HG03432 (cell line): ENCODE results near the gene SLC2A9.

Source experiments
- ATAC-seq: cut with Tn5 transposase; IDR thresholded peaks from one replicate; pipeline ENCODE4 v1.9.1; 2021; ENCODE audit warnings: mild to moderate bottlenecking, moderate library complexity; ENCODE audit not compliant: unreplicated experiment

The SLC2A9 gene

DNA sequence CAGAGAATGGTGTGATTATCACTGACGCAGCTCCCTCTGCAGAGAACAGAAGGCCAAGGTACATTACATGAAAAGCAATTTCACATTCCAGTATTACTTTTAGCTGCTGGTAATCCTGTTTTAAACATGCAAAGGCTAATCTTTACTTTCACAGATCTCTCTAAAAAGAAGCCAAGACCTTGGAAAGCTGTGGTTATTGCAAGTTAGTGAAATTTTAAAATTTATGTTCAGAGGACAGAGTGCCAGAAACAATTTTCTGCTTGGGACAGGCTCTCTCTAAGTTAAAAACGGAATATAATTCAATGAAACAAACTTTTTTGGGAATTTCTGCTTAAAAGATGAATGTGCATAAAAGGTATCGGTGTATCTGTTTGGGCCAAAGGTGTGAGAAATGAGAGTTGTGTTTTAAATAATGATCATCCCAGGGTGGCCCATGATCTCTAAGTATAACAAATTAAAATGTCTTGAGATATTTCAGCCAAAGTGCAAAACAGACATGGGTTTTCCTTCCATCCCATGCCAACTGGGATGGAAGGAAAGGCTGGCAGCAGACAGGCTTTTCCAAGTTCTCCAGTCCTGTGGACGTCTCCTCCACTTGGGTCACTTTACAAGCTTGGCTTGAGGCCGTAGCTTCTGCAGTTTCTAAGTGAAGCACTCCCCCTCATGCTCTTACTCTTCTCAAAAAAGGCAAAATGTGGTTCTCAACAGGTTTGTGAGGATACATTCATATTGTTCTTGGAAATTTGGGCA lies 121.8 kb downstream of the SLC2A9 start:
- ATAC-seq, result no peak

DNA sequence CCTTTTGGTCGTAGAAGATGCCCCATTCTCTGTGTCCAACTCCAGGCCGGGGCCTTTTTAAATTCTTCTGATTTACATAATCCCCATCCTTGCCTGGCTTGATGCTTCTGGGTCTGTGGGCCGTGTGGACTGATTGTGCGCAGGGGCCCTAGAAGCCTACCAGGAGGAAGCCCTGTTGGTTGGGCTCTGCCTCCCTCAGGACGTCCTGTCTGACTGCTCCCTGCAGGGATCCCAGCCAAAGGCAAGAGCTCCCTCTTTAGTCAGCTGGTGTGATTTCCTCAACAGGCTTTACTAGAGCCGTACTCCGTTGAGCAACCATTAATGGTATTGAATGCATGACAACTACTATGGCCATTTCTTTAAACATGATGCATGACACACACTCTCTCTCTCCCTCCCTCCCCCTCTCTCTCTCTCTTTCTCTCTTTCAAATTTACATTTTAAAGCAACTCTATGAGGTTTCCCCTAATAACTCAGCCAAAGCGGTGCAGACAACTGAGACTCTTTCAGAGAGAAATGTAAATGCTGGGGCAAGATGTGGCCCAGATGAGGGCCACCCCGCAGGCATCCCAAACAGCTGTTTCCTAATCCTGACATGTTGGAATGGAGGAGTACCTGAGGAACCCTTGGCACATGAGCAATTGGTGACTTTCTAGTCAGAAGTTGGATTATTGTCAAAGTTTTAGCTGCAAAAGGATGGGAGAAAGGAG lies 122.5 kb downstream of the SLC2A9 start:
- no peak for ATAC-seq

DNA sequence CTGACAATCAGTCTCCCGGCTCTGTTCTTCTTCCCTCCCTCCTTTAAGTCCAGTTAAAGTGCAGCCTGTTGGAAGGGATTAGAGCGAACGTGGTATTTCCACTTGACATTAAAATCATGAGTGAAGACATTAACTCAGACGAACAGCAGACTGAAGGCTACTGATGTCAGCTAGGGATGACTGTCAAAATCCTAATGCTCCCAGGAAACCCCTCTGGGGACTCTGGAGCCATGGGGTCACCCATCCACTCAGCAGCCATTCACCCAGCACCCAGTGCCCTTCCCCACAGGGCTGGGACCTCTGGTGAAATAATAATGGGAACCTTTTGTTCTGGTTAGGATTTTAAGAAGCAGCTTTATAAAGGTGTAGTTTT lies 126.0 kb downstream of the SLC2A9 start:
- no peak for ATAC-seq

DNA sequence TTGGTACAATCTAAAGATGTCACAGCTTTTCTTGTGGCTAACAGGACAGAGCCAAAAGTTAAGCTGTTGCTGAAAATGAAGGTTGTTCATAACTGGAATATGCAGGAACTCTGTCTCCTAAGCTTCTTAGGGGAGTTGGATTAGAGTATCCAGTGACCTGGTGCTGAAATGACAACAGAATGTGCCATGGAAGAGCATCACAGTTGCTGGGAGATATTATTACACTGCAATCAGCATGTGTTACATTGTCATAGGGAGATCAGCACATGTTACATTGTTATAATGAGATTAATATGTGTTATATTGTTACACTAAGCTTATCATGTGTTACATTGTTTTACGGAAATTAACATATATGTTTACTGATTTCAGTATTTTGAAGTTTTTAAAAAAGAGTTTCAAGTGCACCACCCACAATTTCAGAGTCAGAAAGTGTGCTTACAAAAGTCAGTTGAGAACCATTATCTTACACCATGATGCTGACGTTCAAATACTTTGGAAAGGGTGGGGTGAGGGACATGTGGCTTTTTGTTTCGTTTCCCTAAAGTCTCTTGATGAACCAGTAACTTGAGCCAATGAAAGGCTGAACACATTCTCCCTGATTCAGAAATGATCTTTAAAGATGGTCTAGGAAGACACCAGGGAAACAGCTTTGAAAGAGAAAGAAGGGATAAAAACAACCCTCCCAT lies 126.5 kb downstream of the SLC2A9 start:
- ATAC-seq, result no peak

DNA sequence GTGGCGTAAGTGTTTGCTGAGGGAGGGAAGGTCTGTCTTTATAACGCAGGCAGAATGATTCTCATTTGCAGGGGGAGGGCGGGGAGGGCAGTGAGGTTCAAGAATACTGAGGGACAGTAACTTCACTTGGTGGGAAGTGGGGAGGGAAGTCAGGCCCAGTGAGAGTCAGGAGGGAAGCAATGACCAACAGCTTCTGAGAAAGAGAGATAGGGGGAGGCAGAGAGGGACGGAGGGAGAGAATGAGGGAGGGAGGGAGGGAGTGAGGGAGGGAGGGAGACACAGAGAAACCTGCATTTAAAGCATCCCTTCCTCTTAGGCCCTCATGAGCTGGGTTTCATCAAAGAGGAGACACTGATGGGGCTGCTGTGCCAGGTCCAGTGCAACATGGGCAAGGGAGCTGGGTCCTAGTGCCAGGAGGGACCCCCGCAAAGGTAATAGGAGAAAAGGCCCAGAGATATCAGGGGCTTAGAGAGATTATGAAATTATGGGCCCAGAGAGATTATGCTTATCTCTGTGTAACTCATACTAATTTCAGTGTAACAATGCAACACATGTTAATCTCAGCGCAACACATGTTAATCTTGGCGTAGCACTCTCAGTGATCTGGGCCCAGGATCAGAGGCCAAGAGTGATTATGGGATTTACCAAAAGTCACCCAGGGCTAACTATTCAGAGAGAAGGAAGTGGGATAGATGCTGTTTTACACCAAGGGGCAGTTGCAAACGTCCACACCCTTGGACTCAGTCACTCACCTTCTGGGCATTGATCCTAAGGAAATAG lies 127.8 kb downstream of the SLC2A9 start:
- ATAC-seq, result no peak

DNA sequence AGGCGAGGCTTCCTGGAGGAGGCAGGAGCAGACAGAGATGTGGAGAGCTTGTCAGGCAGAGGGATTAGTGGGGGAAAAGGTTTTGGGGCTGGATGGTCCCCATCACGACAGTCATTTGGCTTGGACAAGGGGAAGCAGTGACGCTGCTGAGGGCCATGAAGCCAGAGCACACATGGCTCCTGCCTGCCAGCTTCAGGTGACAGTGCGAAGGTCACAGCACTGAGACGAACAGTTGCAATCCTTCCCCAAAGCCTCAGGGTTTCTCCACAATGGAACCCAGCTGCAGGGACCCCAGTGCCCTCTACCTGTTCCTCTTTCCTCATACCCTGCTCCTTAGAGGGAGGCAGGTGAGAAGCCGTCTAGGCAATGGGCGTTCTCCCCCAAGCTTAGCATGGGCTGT lies 129.6 kb downstream of the SLC2A9 start:
- no peak for ATAC-seq

DNA sequence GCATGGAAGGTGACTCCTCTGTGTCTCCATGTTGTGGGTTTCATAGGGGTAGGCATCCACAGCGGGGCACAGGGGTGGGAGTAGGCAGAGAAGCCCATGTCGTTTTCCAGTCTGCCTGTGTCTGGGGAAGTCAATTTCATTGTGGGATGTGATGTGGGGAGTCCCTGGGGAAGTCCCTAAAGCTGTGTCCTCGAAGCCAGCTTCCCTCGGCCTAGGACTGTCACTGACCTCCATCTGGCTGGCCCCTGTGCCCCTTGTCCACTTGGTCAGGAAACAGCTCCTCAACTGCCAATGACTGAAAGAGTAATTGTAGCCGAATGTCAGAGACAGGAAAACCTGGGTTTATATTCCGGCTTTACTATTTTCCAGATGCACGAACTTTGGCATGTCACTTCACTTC lies 130.2 kb downstream of the SLC2A9 start:
- ATAC-seq, result no peak

DNA sequence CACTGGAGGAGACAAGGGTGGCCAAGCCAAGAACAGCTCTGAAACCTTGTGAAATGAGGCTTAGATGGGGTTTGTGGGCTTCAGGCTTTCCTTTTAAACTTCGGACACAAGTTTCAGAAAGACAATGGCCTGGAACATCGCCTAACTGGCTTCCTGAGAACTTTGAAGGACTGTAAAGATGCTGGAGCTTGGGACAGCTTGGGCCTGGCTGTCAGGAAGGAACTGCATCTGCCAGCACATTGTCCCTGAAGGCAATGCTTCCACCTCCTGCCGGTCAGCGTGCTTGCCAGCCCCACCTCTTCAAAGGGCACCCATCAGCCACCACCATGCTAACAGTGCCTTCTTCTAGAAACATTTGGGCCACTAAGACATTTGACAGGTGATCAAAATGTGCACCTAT lies 132.0 kb downstream of the SLC2A9 start:
- no peak for ATAC-seq

DNA sequence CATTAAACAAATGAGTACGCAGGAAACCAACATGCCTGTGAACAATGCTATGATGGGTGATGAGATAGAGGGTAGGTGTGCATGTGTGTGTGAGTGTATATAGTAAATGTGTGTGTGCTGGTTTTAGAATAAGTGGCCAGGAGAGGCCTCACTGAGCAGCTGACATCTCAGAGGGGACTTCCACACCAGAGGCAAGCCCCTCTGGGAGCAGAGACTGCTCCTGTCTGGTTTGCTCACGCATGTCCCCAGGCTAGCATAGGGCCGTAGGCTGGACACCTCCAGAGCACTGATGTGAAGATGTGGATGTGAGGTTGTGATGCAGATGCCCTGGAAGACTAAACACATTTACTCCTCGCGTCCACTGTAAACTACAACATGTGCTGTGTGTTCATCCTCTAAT lies 135.3 kb downstream of the SLC2A9 start:
- no peak for ATAC-seq

DNA sequence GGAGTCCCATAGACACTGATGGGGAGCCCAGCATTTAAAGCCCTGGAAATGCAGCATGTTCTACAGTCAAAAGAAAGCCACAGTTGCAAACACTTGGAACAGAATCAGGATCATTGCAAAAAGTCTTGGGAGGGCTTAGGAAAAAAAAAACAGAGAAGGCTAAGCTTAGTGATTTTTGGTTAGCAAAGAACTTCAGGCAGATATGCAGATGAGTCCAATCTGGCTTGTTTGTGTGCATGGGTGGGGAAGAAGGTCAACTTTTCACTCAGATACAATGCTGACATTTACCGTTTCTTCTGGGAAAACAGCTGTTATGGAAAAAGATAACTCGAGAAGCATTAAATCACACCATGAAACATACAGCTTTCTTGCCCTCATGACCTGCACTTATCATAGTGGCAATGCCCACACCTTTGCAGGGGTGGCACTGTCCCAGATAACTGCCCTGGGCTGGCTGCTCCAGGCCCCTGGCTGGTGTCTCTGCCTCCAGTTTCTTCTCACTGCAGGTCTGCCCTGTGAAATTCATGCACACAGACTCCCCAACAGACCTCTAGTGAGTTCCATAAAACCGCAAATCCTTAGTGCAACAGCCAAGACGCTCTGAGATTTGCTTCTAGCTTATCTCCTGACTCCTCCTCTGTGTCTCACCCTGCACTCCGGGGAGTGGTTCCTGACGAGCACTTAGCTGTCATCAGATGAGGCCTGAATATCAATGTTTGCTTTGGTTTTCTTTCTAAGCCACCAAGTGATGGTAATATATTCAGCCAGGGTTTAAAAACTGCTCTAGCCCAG lies 140.7 kb downstream of the SLC2A9 start:
- no peak for ATAC-seq

DNA sequence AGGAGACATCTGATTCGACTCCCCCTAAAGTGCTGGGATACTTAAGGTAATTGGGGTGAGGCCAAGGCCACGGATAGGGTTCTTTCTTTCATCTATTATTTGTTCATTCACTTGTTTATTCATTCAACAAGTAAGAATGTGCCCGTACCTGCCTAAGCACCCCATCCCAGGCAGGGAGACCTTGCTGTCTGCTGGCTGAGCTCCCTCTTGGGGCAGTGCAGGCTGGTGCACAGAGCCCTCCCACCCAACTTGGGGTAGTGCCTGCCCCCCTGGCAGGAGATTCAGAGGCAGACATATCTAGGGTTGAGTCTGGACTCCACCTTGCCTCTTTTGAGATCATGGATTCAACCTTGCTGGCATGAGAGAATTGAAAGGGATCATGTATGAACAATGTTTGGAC lies 144.2 kb downstream of the SLC2A9 start:
- no peak for ATAC-seq

DNA sequence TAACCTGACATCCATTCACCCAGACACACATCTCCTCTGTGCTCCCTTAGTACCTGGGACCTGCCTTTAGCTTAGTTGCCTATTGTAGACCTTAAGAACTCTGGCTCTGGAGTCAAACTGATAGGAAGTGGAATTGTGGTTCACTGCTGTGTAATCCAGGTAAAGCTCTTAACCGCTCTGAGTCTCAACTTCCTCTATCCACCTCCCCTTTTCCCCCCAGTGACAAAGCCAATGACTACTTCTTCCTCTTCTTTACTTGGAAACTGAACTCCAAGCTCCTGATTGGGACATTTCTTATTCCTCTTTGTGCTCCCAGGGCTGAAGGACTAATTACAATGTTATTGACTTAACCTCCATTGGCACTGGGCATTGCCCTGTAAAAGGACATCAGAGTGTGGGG lies 145.8 kb downstream of the SLC2A9 start:
- no peak for ATAC-seq

DNA sequence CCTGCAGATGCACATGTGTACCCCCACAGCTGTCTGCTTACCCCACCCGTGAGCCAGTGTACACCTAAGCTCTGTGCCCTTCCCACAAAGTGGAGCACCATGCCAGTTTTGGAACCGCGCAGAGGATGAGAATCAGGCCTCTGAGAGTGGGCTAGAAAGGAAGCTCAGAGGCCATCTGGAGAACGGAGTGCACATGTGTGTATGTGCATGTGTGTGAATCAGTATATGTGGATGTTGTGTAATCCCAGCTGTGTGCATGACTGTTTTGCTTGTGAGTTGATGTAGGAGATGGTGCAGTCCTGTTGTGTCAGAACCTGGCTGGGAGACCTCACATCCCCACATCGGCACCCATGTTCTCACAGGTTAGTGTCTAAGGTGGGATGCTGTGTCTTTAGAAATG lies 146.9 kb downstream of the SLC2A9 start:
- ATAC-seq, result no peak

DNA sequence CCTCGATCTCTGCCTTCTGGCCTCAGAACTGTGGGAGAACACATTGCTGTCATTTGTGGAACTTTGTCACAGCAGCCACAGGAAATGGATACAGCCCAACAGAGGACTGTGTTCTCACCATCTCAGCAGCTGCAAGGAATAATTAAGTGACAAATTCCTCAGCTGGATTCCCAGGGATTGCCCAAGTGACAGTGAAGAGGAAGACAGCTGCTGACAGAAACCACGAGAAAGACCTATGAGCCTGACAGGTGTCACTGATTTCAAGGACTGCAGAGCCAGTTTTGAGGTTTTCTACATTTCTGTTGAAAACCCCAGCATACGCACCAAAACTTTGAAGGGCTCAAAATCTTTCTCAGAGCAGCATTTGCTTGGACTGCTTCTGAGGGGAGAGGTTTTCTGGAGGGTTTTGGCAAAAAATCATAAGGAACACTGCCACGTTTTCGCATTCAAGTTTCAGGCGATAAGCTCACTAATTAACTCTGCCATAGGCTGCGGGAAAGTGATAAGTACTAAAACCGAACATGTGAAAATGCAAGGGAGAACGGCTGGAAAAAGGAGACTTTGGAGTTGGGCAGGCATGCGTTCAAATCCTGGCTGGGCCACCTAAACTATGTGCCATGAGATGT lies 151.0 kb downstream of the SLC2A9 start:
- no peak for ATAC-seq

DNA sequence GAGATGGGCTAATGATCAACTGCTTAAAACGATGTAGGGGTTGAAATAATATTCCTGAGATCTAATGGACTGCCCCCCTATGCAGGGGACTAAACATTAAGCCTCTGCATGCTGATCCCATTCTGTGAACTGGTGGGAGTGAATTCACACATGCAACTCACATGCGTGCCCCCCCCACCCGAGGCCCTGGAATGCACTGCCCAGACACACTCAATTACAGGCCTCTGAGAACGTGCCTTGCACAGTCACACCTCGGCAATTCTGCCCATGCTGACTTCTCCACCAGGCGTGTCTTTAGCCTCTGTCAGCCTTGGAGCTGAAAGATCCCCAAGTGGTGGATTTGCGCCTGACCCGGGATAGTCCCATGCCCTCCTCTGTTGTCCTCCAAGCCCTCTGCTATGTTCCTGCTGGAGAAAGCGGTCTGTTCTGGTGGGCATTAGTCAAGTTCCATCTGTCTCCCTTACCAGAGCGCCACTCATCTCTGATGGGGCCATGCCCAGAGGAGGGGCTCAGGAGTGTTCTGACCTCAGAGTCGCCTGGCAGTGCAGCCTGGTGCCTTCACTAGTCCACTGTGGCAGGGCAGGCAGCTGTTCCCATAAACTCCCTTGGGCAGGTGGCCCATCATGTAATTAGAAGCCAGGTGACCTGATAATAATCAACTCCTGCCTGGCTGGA lies 153.4 kb downstream of the SLC2A9 start:
- no peak for ATAC-seq

DNA sequence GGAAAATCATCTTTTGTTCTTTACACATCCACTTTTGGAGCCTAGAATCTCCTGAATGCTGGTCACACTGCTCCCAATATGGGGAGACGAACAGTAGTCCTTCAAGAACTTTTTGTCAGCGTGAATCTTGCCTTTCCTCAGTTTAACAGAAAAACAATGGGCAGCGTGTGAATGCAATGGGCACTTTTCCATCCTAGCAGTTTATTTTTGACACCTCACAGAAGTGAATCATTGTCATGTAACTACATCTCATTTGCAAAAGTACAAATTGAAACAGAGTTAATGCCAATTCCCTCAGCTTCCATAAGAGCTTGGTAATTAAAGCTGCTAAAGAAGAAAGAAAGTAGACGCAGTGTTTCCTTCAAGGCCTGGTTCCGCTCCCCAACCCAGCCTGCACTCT lies 154.4 kb downstream of the SLC2A9 start:
- no peak for ATAC-seq

DNA sequence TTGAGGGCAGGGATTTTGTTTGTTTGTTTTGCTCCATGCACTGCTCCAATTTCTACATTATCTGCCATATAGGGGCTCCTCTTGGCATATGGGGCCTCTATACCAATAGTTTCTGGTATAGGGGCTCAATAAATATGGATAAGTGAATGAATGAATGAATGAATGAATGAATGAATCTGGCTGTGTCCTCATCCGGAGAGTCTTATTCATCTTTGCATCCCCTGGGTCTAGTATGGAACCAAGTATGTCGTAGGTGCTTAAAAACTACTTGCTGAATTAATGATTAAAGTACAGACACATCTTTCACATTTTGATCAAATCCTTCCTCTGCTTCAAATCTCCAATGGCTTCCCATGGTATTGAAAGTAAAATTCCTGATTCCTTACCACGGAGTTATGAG lies 159.7 kb downstream of the SLC2A9 start:
- ATAC-seq, result no peak

DNA sequence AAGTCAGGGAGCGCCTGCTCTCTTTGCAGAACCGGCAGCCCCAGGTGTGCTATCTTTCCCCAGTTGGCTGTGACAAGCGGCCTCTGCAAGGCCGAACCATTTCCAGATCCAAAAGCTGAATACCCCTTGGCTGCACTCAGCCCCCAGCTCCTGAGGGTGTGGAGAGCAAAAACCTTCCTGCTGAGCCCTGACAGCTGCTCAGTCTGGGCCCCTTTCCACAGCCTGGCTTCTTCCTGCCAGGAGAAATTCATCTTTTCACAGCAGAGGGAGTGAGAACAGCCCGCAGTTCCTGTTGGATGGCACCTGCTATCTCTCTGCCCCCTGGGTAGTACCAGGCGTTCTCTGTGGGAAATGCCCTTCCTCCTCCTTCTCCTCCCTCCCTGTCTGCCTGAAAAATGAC lies 161.5 kb downstream of the SLC2A9 start:
- ATAC-seq, result no peak

DNA sequence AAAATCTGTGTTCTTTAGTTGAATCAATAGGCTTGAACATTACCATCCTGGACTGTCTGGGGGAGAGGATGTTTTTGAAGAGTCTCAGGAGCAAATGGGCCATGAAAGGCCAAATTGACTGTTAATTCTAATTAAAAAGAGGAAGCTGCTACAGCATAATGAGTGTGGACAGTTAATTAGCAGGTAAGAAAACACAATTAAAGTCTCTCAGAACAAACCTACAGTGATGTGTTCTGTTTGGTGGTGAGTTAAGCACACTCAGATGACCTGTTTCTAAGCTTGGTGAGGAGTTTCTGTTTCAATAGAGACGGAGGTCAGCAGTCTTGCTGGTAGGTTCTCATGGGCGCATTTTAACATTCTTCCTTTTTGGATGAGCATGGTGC lies 171.8 kb downstream of the SLC2A9 start:
- ATAC-seq, result no peak
